HepG2 (cell line): ENCODE data around the gene ITGB2.

ENCODE experiments used
- CBX1 ChIP-seq: IDR thresholded peaks from one replicate; pipeline ENCODE4 v1.6.1; 2016; ENCODE audit warnings: antibody characterized with exemption, low read depth
- CHD2 ChIP-seq: IDR thresholded peaks from 2 replicates; pipeline ENCODE4 v1.6.1; 2011; ENCODE audit warnings: low read depth, low read length, improper control_type of control experiment
- CTCF ChIP-seq: sonication (generic); formaldehyde crosslinking; IDR thresholded peaks from 2 replicates; pipeline ENCODE4 v1.5.0; 2020; ENCODE audit warnings: mild to moderate bottlenecking, missing genetic modification reagents, moderate library complexity
- DNMT1 ChIP-seq: sonication (generic); formaldehyde crosslinking; IDR thresholded peaks from 2 replicates; pipeline ENCODE4 v1.5.1; 2020; ENCODE audit warnings: mild to moderate bottlenecking, missing genetic modification reagents
- MEIS2 ChIP-seq: sonication (generic); formaldehyde crosslinking; IDR thresholded peaks from 2 replicates; pipeline ENCODE4 v1.9.0; 2021; ENCODE audit warnings: mild to moderate bottlenecking, missing genetic modification reagents
- PATZ1 ChIP-seq: sonication (generic); formaldehyde crosslinking; IDR thresholded peaks from 2 replicates; pipeline ENCODE4 v1.4.0; 2020; ENCODE audit warnings: missing genetic modification reagents
- POLR2A ChIP-seq, 2 experiments: IDR thresholded peaks; 2 replicates each; pipeline ENCODE4 v1.6.1; 2011; ENCODE audit warnings: low read depth in 2 of 2, low read length in 2 of 2, mild to moderate bottlenecking in 1 of 2, moderate library complexity in 1 of 2; ENCODE audit not compliant: insufficient read depth in 1 of 2
- RAD21 ChIP-seq: fragments of 450-650 bp; formaldehyde crosslinking; IDR thresholded peaks from 2 replicates; pipeline ENCODE4 v1.5.0; 2020; ENCODE audit warnings: mild to moderate bottlenecking
- ZFP36 ChIP-seq: fragments of 150-350 bp; IDR thresholded peaks from 2 replicates; pipeline ENCODE4 v1.6.1; 2018; ENCODE audit warnings: borderline replicate concordance, low read length, low read depth; ENCODE audit not compliant: partially characterized antibody
- ZMAT5 ChIP-seq: sonication (generic); formaldehyde crosslinking; IDR thresholded peaks from 2 replicates; pipeline ENCODE4 v1.5.0; 2020; ENCODE audit warnings: mild to moderate bottlenecking, low read depth, missing genetic modification reagents, borderline replicate concordance
- ZNF224 ChIP-seq: sonication (generic); formaldehyde crosslinking; IDR thresholded peaks from 2 replicates; pipeline ENCODE4 v1.5.0; 2020; ENCODE audit warnings: mild to moderate bottlenecking, missing genetic modification reagents
- ZNF558 ChIP-seq: sonication (generic); formaldehyde crosslinking; IDR thresholded peaks from 2 replicates; pipeline ENCODE4 v1.9.0; 2022; ENCODE audit warnings: mild to moderate bottlenecking, missing genetic modification reagents, borderline replicate concordance
- ZNF609 ChIP-seq: sonication (generic); formaldehyde crosslinking; IDR thresholded peaks from 2 replicates; pipeline ENCODE4 v1.4.0; 2020; ENCODE audit warnings: mild to moderate bottlenecking, missing genetic modification reagents, borderline replicate concordance

- TF ChIP-seq MEIS2 (no peak), POLR2A (IDR thresholded peaks at IDR 0.05; ENCODE audit: insufficient read depth in 1 of 2, low read depth in 2 of 2, low read length in 2 of 2) (no peak), ZNF609 (no peak), CHD2 (no peak), ZFP36 (no peak), RAD21 (CRISPR knock-in tag) (no peak), ZNF224 (CRISPR knock-in tag) (no peak), DNMT1 (CRISPR knock-in tag) (no peak), ZMAT5 (CRISPR knock-in tag) (no peak), CBX1 (no peak), ZNF558 (no peak), CTCF (CRISPR knock-in tag) (no peak), PATZ1 (CRISPR knock-in tag) (no peak)
Observed at GRCh38 chr21:44855572-44855971, 65.1 kb downstream of the ITGB2 start.
